GM19468 (cell line): ENCODE data around the gene MMRN1.

ENCODE experiments used
- ATAC-seq: cut with Tn5 transposase; IDR thresholded peaks from one replicate; pipeline ENCODE4 v1.9.1; 2021; ENCODE audit warnings: mild to moderate bottlenecking, moderate library complexity, moderate number of reproducible peaks; ENCODE audit not compliant: unreplicated experiment; ENCODE audit errors: extremely low read depth

Gene MMRN1

GRCh38 chr4:89909889-89910288 lies 15.2 kb downstream of the MMRN1 start:
- no peak for ATAC-seq

GRCh38 chr4:89913623-89914022 lies 19.0 kb downstream of the MMRN1 start:
- ATAC-seq, result no peak

- no peak for ATAC-seq
Measured at GRCh38 chr4:89914609-89915550, 20.2 kb downstream of the MMRN1 start.

- ATAC-seq, result no peak
Measured at GRCh38 chr4:89915937-89916336, 21.3 kb downstream of the MMRN1 start.

- no peak for ATAC-seq
Measured at GRCh38 chr4:89922848-89923416, 28.3 kb downstream of the MMRN1 start.

- ATAC-seq, result no peak
Measured at GRCh38 chr4:89928838-89929237, 34.2 kb downstream of the MMRN1 start.

GRCh38 chr4:89929425-89930159 lies 34.9 kb downstream of the MMRN1 start:
- peak; percentile 77 for ATAC-seq

- ATAC-seq, result no peak
Measured at GRCh38 chr4:89939546-89939945, 44.9 kb downstream of the MMRN1 start.

- ATAC-seq, result no peak
Measured at GRCh38 chr4:89939994-89940393, 45.3 kb downstream of the MMRN1 start.

GRCh38 chr4:89942811-89943210 lies 48.2 kb downstream of the MMRN1 start:
- no peak for ATAC-seq

- ATAC-seq, result no peak
Measured at GRCh38 chr4:89949782-89950387, 55.2 kb downstream of the MMRN1 start.

- no peak for ATAC-seq
Measured at GRCh38 chr4:89952458-89952857, 57.8 kb downstream of the MMRN1 start.

- ATAC-seq, result no peak
Measured at GRCh38 chr4:89954906-89955695, 60.4 kb downstream of the MMRN1 start.

- ATAC-seq, result no peak
Measured at GRCh38 chr4:89957046-89957926, 62.6 kb downstream of the MMRN1 start.

GRCh38 chr4:89981789-89982334 lies 87.2 kb downstream of the MMRN1 start:
- no peak for ATAC-seq

GRCh38 chr4:89988268-89988667 lies 93.6 kb downstream of the MMRN1 start:
- ATAC-seq, result no peak

GRCh38 chr4:89992744-89993143 lies 98.1 kb downstream of the MMRN1 start:
- no peak for ATAC-seq

GRCh38 chr4:89994176-89994873 lies 99.7 kb downstream of the MMRN1 start:
- no peak for ATAC-seq
